ENCODE data around the gene B3GALT6.

The B3GALT6 gene

GRCh38 chr1:1228187-1228586 lies 3.9 kb upstream of the B3GALT6 start:
- ChIA-PET CTCF (no interaction called here), POLR2A (no interaction called here)
- TF ChIP-seq CTCF (IDR thresholded peaks at IDR 0.05; ENCODE audit: control extremely low read depth, extremely low read depth, low read depth, missing control alignments): no peak
- DNase-seq (ENCODE audit: extremely low spot score): no peak

GRCh38 chr1:1228596-1229321 lies 3.3 kb upstream of the B3GALT6 start:
- no peak for DNase-seq (ENCODE audit: extremely low spot score)
- ChIA-PET CTCF (interaction anchor here (1.0 to 2.9 kb wide), 2 partner anchors 16 to 106 kb away, joined by 3 to 8 read pairs; no protein-coding TSS in a partner anchor), POLR2A (interaction anchor here (0.5 kb wide), 1 partner anchor 14 kb away, joined by 3 read pairs; no protein-coding TSS in a partner anchor)
- no peak for TF ChIP-seq CTCF (IDR thresholded peaks at IDR 0.05; ENCODE audit: control extremely low read depth, extremely low read depth, low read depth, missing control alignments)

- ChIA-PET POLR2A (interaction anchor here (0.5 kb wide), 1 partner anchor 15 kb away, joined by 3 read pairs; no protein-coding TSS in a partner anchor), CTCF (interaction anchor here (1.0 to 2.9 kb wide), 2 partner anchors 17 to 107 kb away, joined by 3 to 8 read pairs; no protein-coding TSS in a partner anchor)
- no peak for TF ChIP-seq CTCF (IDR thresholded peaks at IDR 0.05; ENCODE audit: control extremely low read depth, extremely low read depth, low read depth, missing control alignments)
- DNase-seq (ENCODE audit: extremely low spot score): no peak
Observed at GRCh38 chr1:1229770-1230169, 2.3 kb upstream of the B3GALT6 start.

GRCh38 chr1:1230656-1231399 lies 1.2 kb upstream of the B3GALT6 start:
- ChIA-PET CTCF (interaction anchor here (0.8 to 2.9 kb wide), 6 partner anchors 11 to 167 kb away, joined by 3 to 8 read pairs (median 3); partner anchors contain the start of gene UBE2J2), POLR2A (no interaction called here)
- no peak for DNase-seq (ENCODE audit: extremely low spot score)
- no peak for TF ChIP-seq CTCF (IDR thresholded peaks at IDR 0.05; ENCODE audit: control extremely low read depth, extremely low read depth, low read depth, missing control alignments)

GRCh38 chr1:1231400-1232207 lies 433 bp upstream of the B3GALT6 start, which contains the start of gene SDF4:
Gene SDF4, minus strand, starts transcription at chr1:1232001. Its CDS starts 3,229 bp downstream, at chr1:1228772.
- POLR2A ChIA-PET: interaction anchor here (0.6 kb wide), 1 partner anchor 144 kb away, joined by 3 read pairs; the partner anchor contains the start of gene AURKAIP1

More at GRCh38 chr1:1231400-1232207, 433 bp upstream of the B3GALT6 start, which contains the start of gene SDF4:
- peak; percentile 100 for DNase-seq (ENCODE audit: extremely low spot score)
- no peak for TF ChIP-seq CTCF (IDR thresholded peaks at IDR 0.05; ENCODE audit: control extremely low read depth, extremely low read depth, low read depth, missing control alignments)
- CTCF ChIA-PET: interaction anchor here (0.8 to 2.9 kb wide), 7 partner anchors 10 to 168 kb away, joined by 3 to 8 read pairs (median 3); partner anchors contain the start of gene UBE2J2
